H9 (cell line): ENCODE measurements around the gene CTIF. TPM values are rescaled to one million over a fixed set of nuclear protein-coding genes. Genes with fewer than 3 reads are reported as not detected.

Experiments
- DNase-seq: peaks from one replicate; pipeline ENCODE4 v3.0.0-alpha.2; 2017
- H2AFZ ChIP-seq: one replicate; pipeline ENCODE4 v1.6.1; 2013; ENCODE audit warnings: mild to moderate bottlenecking, low read length, control low read depth, moderate library complexity
- H2AK5ac ChIP-seq: 2 replicates; pipeline ENCODE4 v1.6.1; 2013; ENCODE audit warnings: low read length, control low read depth, mixed read lengths; ENCODE audit not compliant: insufficient read length
- H2BK120ac ChIP-seq: one replicate; pipeline ENCODE4 v1.6.1; 2013; ENCODE audit warnings: low read depth, mild to moderate bottlenecking, low read length, control low read depth, inconsistent platforms; ENCODE audit not compliant: poor library complexity, severe bottlenecking
- H2BK12ac ChIP-seq: 2 replicates; pipeline ENCODE4 v1.6.1; 2013; ENCODE audit warnings: low read length, control low read depth, mixed read lengths, low read depth; ENCODE audit not compliant: insufficient read length
- H2BK15ac ChIP-seq: 2 replicates; pipeline ENCODE4 v1.6.1; 2013; ENCODE audit warnings: low read depth, low read length, control low read depth
- H2BK20ac ChIP-seq: one replicate; pipeline ENCODE4 v1.6.1; 2013; ENCODE audit warnings: low read depth, mild to moderate bottlenecking, low read length, control low read depth, inconsistent platforms; ENCODE audit not compliant: poor library complexity, severe bottlenecking
- H2BK5ac ChIP-seq: 2 replicates; pipeline ENCODE4 v1.6.1; 2013; ENCODE audit warnings: low read length, control low read depth, mixed read lengths; ENCODE audit not compliant: insufficient read length
- H3K14ac ChIP-seq: 2 replicates; pipeline ENCODE4 v1.6.1; 2013; ENCODE audit warnings: low read length, control low read depth; ENCODE audit not compliant: insufficient read depth
- H3K18ac ChIP-seq: 2 replicates; pipeline ENCODE4 v1.6.1; 2013; ENCODE audit warnings: low read depth, mild to moderate bottlenecking, mixed read lengths, low read length, control low read depth; ENCODE audit not compliant: insufficient read length
- H3K23ac ChIP-seq: 2 replicates; pipeline ENCODE4 v1.6.1; 2013; ENCODE audit warnings: low read length, control low read depth, mixed read lengths, low read depth; ENCODE audit not compliant: insufficient read length
- H3K23me2 ChIP-seq: 2 replicates; pipeline ENCODE4 v1.6.1; 2013; ENCODE audit warnings: low read depth, mild to moderate bottlenecking, mixed read lengths, low read length, control low read depth; ENCODE audit not compliant: insufficient read length, poor library complexity, severe bottlenecking
- H3K27ac ChIP-seq: 2 replicates; pipeline ENCODE4 v1.5.1; 2013; ENCODE audit warnings: low read length, control low read depth, mixed read lengths, low read depth; ENCODE audit not compliant: insufficient read length
- H3K27me3 ChIP-seq: 2 replicates; pipeline ENCODE4 v1.6.1; 2013; ENCODE audit warnings: low read length, control low read depth, inconsistent platforms; ENCODE audit not compliant: insufficient read depth
- H3K4ac ChIP-seq: 2 replicates; pipeline ENCODE4 v1.6.1; 2013; ENCODE audit warnings: low read depth, mild to moderate bottlenecking, control low read depth, inconsistent platforms, low read length, moderate library complexity
- H3K4me1 ChIP-seq: 2 replicates; pipeline ENCODE4 v1.6.1; 2013; ENCODE audit warnings: low read length, control low read depth, inconsistent platforms; ENCODE audit not compliant: insufficient read depth
- H3K4me2 ChIP-seq: 2 replicates; pipeline ENCODE4 v1.6.1; 2013; ENCODE audit warnings: low read length, control low read depth, mixed read lengths; ENCODE audit not compliant: insufficient read length, insufficient read depth
- H3K56ac ChIP-seq: 2 replicates; pipeline ENCODE4 v1.6.1; 2013; ENCODE audit warnings: low read depth, mild to moderate bottlenecking, mixed read lengths, low read length, control low read depth; ENCODE audit not compliant: insufficient read length
- H3K79me1 ChIP-seq: 2 replicates; pipeline ENCODE4 v1.6.1; 2013; ENCODE audit warnings: low read depth, mild to moderate bottlenecking, moderate library complexity, low read length, control low read depth, inconsistent platforms; ENCODE audit not compliant: insufficient read depth, poor library complexity, severe bottlenecking
- H3K79me2 ChIP-seq: 2 replicates; pipeline ENCODE4 v1.6.1; 2013; ENCODE audit warnings: low read length, control low read depth, inconsistent platforms; ENCODE audit not compliant: insufficient read depth
- H3K9ac ChIP-seq: 2 replicates; pipeline ENCODE4 v1.6.1; 2013; ENCODE audit warnings: low read length, control low read depth, mixed read lengths; ENCODE audit not compliant: insufficient read length; ENCODE audit errors: extremely low read depth
- H3K9me3 ChIP-seq: one replicate; pipeline ENCODE4 v1.6.1; 2013; ENCODE audit warnings: low read depth, low read length, inconsistent platforms; ENCODE audit not compliant: control insufficient read depth
- H3T11ph ChIP-seq: one replicate; pipeline ENCODE4 v1.6.1; 2013; ENCODE audit warnings: mild to moderate bottlenecking, low read length, control low read depth, inconsistent platforms
- H4K20me1 ChIP-seq: one replicate; pipeline ENCODE4 v1.6.1; 2013; ENCODE audit not compliant: control insufficient read depth, insufficient read length, insufficient read depth
- H4K5ac ChIP-seq: 2 replicates; pipeline ENCODE4 v1.6.1; 2013; ENCODE audit warnings: low read depth, mild to moderate bottlenecking, mixed read lengths, low read length, control low read depth; ENCODE audit not compliant: insufficient read length
- H4K8ac ChIP-seq: replicated peaks from 2 replicates; pipeline ENCODE4 v1.6.1; 2013; ENCODE audit warnings: low read length, control low read depth, mixed read lengths, low read depth; ENCODE audit not compliant: insufficient read length
- H4K91ac ChIP-seq: 2 replicates; pipeline ENCODE4 v1.6.1; 2013; ENCODE audit warnings: low read depth, mild to moderate bottlenecking, moderate library complexity, mixed read lengths, low read length, control low read depth; ENCODE audit not compliant: insufficient read length
- H3K27ac Mint-ChIP-seq, 3 experiments: 2 replicates in 2 of 3; 3 replicates in 1 of 3; pipeline ENCODE4 v1.8.0; 2020 to 2021; ENCODE audit warnings: mixed read lengths in 3 of 3, mild to moderate bottlenecking in 1 of 3, moderate library complexity in 1 of 3
- H3K27me3 Mint-ChIP-seq: 2 replicates; pipeline ENCODE4 v1.8.0; 2021; ENCODE audit warnings: low read depth, mild to moderate bottlenecking, moderate library complexity, mixed read lengths
- H3K36me3 Mint-ChIP-seq, 3 experiments: 2 replicates in 2 of 3; 3 replicates in 1 of 3; pipeline ENCODE4 v1.8.0; 2020 to 2021; ENCODE audit warnings: low read depth in 3 of 3, mixed read lengths in 3 of 3; ENCODE audit not compliant: insufficient read depth in 1 of 3
- H3K4me1 Mint-ChIP-seq, 2 experiments: 2 replicates each; pipeline ENCODE4 v1.8.0; 2020; ENCODE audit warnings: mixed read lengths in 2 of 2
- H3K4me3 Mint-ChIP-seq, 2 experiments: 2 replicates in 1 of 2; 3 replicates in 1 of 2; pipeline ENCODE4 v1.8.0; 2020 to 2021; ENCODE audit warnings: mild to moderate bottlenecking in 2 of 2, mixed read lengths in 2 of 2, moderate library complexity in 1 of 2
- H3K9me3 Mint-ChIP-seq, 2 experiments: 2 replicates in 1 of 2; 3 replicates in 1 of 2; pipeline ENCODE4 v1.8.0; 2020; ENCODE audit warnings: mild to moderate bottlenecking in 2 of 2, mixed read lengths in 2 of 2, moderate library complexity in 1 of 2
- CTCF ChIP-seq: fragments of 200-600 bp; sonication (generic); conservative IDR thresholded peaks from 3 replicates; pipeline ENCODE4 v1.8.0; 2021; ENCODE audit warnings: antibody characterized with exemption, mild to moderate bottlenecking
- WGBS: extraction: QIAGEN DNeasy Blood & Tissue Kit; methylation state at CpG from one replicate; pipeline ENCODE4 v1.1.7; 2013; ENCODE audit warnings: missing lambda C conversion rate, low lambda C conversion rate, mixed read lengths; ENCODE audit not compliant: insufficient read length; ENCODE audit errors: extremely low coverage; 5-methylcytosine and 5-hydroxymethylcytosine counted together
- total RNA-seq: library from RNA; stranded (reverse); gene quantifications from 2 replicates; pipeline ENCODE4 v1.2.1, GENCODE V29; 2021

Gene CTIF
- total RNA-seq, 1 experiment from 2014 or later = 15.8 TPM

DNA sequence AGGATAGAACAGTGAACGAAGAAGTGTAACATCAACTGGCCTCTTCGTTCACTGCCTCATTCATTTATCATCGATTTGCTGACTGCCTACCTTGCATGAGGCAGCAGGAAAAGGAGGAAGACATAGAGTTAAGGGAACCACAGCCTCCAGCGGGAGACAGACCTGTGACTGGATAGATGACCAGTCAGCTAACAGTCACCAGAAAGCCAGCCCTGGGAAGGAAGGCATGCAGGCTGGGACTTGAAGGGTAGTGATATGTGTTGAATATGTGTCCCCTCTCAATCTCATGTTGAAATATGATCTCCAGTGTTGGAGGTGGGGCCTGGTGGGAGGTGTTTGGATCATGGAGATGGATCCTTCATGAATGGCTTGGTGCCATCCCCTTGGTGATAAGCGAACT is 58.3 kb downstream of the CTIF start:
- H3K79me2 ChIP-seq = no peaks in the 10 kb centered on the region

More for the DNA sequence above, 58.3 kb downstream of the CTIF start:
- no peak overlapping the region for H3K4me2 ChIP-seq
- Mint-ChIP-seq H3K27ac (peak overlapping the region in 1 of 3 experiments; percentile 57; a peak in 1 of 7 replicates), H3K4me1 (peaks cover 19 to 22% of the 10 kb centered on the region in 2 experiments), H3K27me3 (no peaks in the 10 kb centered on the region), H3K4me3 (no peak overlapping the region), H3K36me3 (no peaks in the 10 kb centered on the region; a peak in 3 of 7 replicates), H3K9me3 (no peaks in the 10 kb centered on the region)
- no CpG with 5 or more reads among the region's 5 CpGs for WGBS
- H3K23ac ChIP-seq = no peak overlapping the region
- H3K27ac ChIP-seq = no peak overlapping the region
- no peak overlapping the region for H4K8ac ChIP-seq
- no peaks in the 10 kb centered on the region for H3K27me3 ChIP-seq
- H2AK5ac ChIP-seq = no peak overlapping the region
- no peak overlapping the region for H3K4ac ChIP-seq
- no peak overlapping the region for H2BK20ac ChIP-seq
- no peak overlapping the region for H3T11ph ChIP-seq
- no peak overlapping the region for H2AFZ ChIP-seq
- H2BK12ac ChIP-seq = no peak overlapping the region
- no peaks in the 10 kb centered on the region for H3K9me3 ChIP-seq
- no peak for DNase-seq
- no peak overlapping the region for H3K56ac ChIP-seq
- no peaks in the 10 kb centered on the region for H3K79me1 ChIP-seq
- H3K18ac ChIP-seq = no peak overlapping the region
- no peak overlapping the region for H2BK15ac ChIP-seq
- H2BK5ac ChIP-seq = no peak overlapping the region
- H3K14ac ChIP-seq = no peak overlapping the region
- H4K20me1 ChIP-seq = no peaks in the 10 kb centered on the region
- H4K91ac ChIP-seq = no peak overlapping the region
- no peak for TF ChIP-seq CTCF
- no peaks in the 10 kb centered on the region for H3K23me2 ChIP-seq
- H4K5ac ChIP-seq = no peak overlapping the region
- H3K4me1 ChIP-seq = no peaks in the 10 kb centered on the region
- no peak overlapping the region for H2BK120ac ChIP-seq
- H3K9ac ChIP-seq = no peak overlapping the region
